NCI-H748 (cell line): Measurements from ENCODE around the gene SUPV3L1.
"Not testable (repeated sequence)": the region's sequence is repeated elsewhere in the genome, so short reads cannot be mapped to it uniquely, and the experiment has no call there.

Source experiments
- DNase-seq: peaks from one replicate; lab custom pipeline; 2025; ENCODE audit not compliant: unreplicated experiment; lab: John Stamatoyannopoulos, UW

The SUPV3L1 gene

GRCh38 chr10:69179743-69180524, at the start of gene SUPV3L1:
SUPV3L1 (plus strand) TSS chr10:69180234; CDS start chr10:69180292, 58 bp downstream.
- DNase-seq: peak; percentile 96

- DNase-seq: no peak
Measured at GRCh38 chr10:69130251-69130650, 49.8 kb upstream of the SUPV3L1 start.

- no peak for DNase-seq
Measured at GRCh38 chr10:69139961-69140360, 40.1 kb upstream of the SUPV3L1 start.

GRCh38 chr10:69141304-69141703, 38.7 kb upstream of the SUPV3L1 start:
- DNase-seq: no peak

- DNase-seq: not testable (repeated sequence)
Measured at GRCh38 chr10:69142074-69142473, 38.0 kb upstream of the SUPV3L1 start.

GRCh38 chr10:69142983-69143382, 37.1 kb upstream of the SUPV3L1 start:
- DNase-seq: no peak

- DNase-seq: no peak
Measured at GRCh38 chr10:69145329-69145728, 34.7 kb upstream of the SUPV3L1 start.

GRCh38 chr10:69145864-69146263, 34.2 kb upstream of the SUPV3L1 start:
- no peak for DNase-seq

- DNase-seq: no peak
Measured at GRCh38 chr10:69146759-69147158, 33.3 kb upstream of the SUPV3L1 start.

- no peak for DNase-seq
Measured at GRCh38 chr10:69151984-69152383, 28.1 kb upstream of the SUPV3L1 start.

- DNase-seq: no peak
Measured at GRCh38 chr10:69153227-69153626, 26.8 kb upstream of the SUPV3L1 start.

- DNase-seq: no peak
Measured at GRCh38 chr10:69160809-69161241, 19.2 kb upstream of the SUPV3L1 start.

GRCh38 chr10:69168493-69168892, 11.5 kb upstream of the SUPV3L1 start:
- no peak for DNase-seq

- DNase-seq: no peak
Measured at GRCh38 chr10:69172241-69172982, 7.6 kb upstream of the SUPV3L1 start.

- not testable (repeated sequence) for DNase-seq
Measured at GRCh38 chr10:69175326-69175725, 4.7 kb upstream of the SUPV3L1 start.

GRCh38 chr10:69176823-69177222, 3.2 kb upstream of the SUPV3L1 start:
- DNase-seq: no peak

GRCh38 chr10:69179089-69179742, 818 bp upstream of the SUPV3L1 start:
- peak; percentile 56 for DNase-seq

GRCh38 chr10:69180525-69181204, 631 bp downstream of the SUPV3L1 start:
- DNase-seq: no peak

- no peak for DNase-seq
Measured at GRCh38 chr10:69181433-69181832, 1.4 kb downstream of the SUPV3L1 start.

- no peak for DNase-seq
Measured at GRCh38 chr10:69182005-69182404, 2.0 kb downstream of the SUPV3L1 start.

- no peak for DNase-seq
Measured at GRCh38 chr10:69186524-69186923, 6.5 kb downstream of the SUPV3L1 start.
